Neutrophil (primary cell): ENCODE data around the gene PDGFD.

Source experiments
- H3K27ac ChIP-seq: fragments of 200-600 bp; sonication (generic); 2 replicates; pipeline ENCODE4 v1.5.1; 2016; ENCODE audit warnings: mild to moderate bottlenecking, moderate library complexity
- H3K27me3 ChIP-seq: fragments of 200-600 bp; sonication (generic); 2 replicates; pipeline ENCODE4 v1.6.0; 2016; ENCODE audit warnings: mild to moderate bottlenecking
- H3K36me3 ChIP-seq: fragments of 200-600 bp; sonication (generic); 2 replicates; pipeline ENCODE4 v1.5.1; 2017
- H3K4me1 ChIP-seq, 2 experiments: fragments of 200-600 bp in 1 of 2; sonication (generic) in 1 of 2; 1 replicate in 1 of 2; 2 replicates in 1 of 2; pipeline versions ENCODE4 v1.5.1 to v1.6.1; 2013 to 2016; ENCODE audit warnings: low read depth in 1 of 2, low read length in 1 of 2, mild to moderate bottlenecking in 1 of 2, moderate library complexity in 1 of 2; ENCODE audit not compliant: control insufficient read depth in 1 of 2, insufficient read depth in 1 of 2
- H3K4me3 ChIP-seq, 2 experiments: fragments of 200-600 bp in 1 of 2; sonication (generic) in 1 of 2; 1 replicate in 1 of 2; 2 replicates in 1 of 2; pipeline ENCODE4 v1.5.1; 2013 to 2016; ENCODE audit warnings: low read depth in 1 of 2, low read length in 1 of 2, mild to moderate bottlenecking in 1 of 2, moderate library complexity in 1 of 2
- H3K9me3 ChIP-seq: fragments of 200-600 bp; sonication (generic); 2 replicates; pipeline ENCODE4 v1.5.1; 2016
- CTCF ChIP-seq: fragments of 200-600 bp; sonication (generic); IDR thresholded peaks from 2 replicates; pipeline ENCODE4 v1.5.1; 2016; ENCODE audit warnings: antibody characterized with exemption

Gene PDGFD

GRCh38 chr11:104011044-104011443 lies 152.9 kb downstream of the PDGFD start:
- H3K4me1 ChIP-seq = no peaks in the 10 kb centered on the region
- H3K4me3 ChIP-seq = no peak overlapping the region
- no peaks in the 10 kb centered on the region for H3K36me3 ChIP-seq
- no peaks in the 10 kb centered on the region for H3K9me3 ChIP-seq
- no peak overlapping the region for H3K27ac ChIP-seq
- no peak for TF ChIP-seq CTCF
- no peaks in the 10 kb centered on the region for H3K27me3 ChIP-seq

GRCh38 chr11:104009744-104010143 lies 154.2 kb downstream of the PDGFD start:
- H3K4me1 ChIP-seq = no peaks in the 10 kb centered on the region
- H3K9me3 ChIP-seq = no peaks in the 10 kb centered on the region
- no peaks in the 10 kb centered on the region for H3K27me3 ChIP-seq
- H3K4me3 ChIP-seq = no peak overlapping the region
- H3K27ac ChIP-seq = no peak overlapping the region
- H3K36me3 ChIP-seq = no peaks in the 10 kb centered on the region
- no peak for TF ChIP-seq CTCF

- H3K4me3 ChIP-seq = no peak overlapping the region
- H3K27ac ChIP-seq = no peak overlapping the region
- no peaks in the 10 kb centered on the region for H3K4me1 ChIP-seq
- H3K27me3 ChIP-seq = no peaks in the 10 kb centered on the region
- no peaks in the 10 kb centered on the region for H3K36me3 ChIP-seq
- H3K9me3 ChIP-seq = no peaks in the 10 kb centered on the region
- no peak for TF ChIP-seq CTCF
These were observed 158.6 kb downstream of the PDGFD start for GRCh38 chr11:104005234-104005855.

GRCh38 chr11:104003491-104003890 lies 160.5 kb downstream of the PDGFD start:
- no peaks in the 10 kb centered on the region for H3K27me3 ChIP-seq
- no peaks in the 10 kb centered on the region for H3K4me1 ChIP-seq
- no peak overlapping the region for H3K4me3 ChIP-seq
- H3K9me3 ChIP-seq = no peaks in the 10 kb centered on the region
- no peak overlapping the region for H3K27ac ChIP-seq
- no peak for TF ChIP-seq CTCF
- no peaks in the 10 kb centered on the region for H3K36me3 ChIP-seq

- Histone ChIP-seq H3K27me3 (no peaks in the 10 kb centered on the region), H3K27ac (no peak overlapping the region), H3K4me1 (no peaks in the 10 kb centered on the region), H3K4me3 (no peak overlapping the region), H3K36me3 (no peaks in the 10 kb centered on the region), H3K9me3 (no peaks in the 10 kb centered on the region)
- TF ChIP-seq CTCF = no peak
These were observed 162.3 kb downstream of the PDGFD start for GRCh38 chr11:104001561-104002056.
